Endometrial microvascular endothelial cells (primary cell): ENCODE data around the gene SV2C. TPM values are rescaled to one million over a fixed set of nuclear protein-coding genes. Genes with fewer than 3 reads are reported as not detected.
"Not testable (repeated sequence)": the region's sequence is repeated elsewhere in the genome, so short reads cannot be mapped to it uniquely, and the experiment has no call there.

ENCODE experiments used
- in situ Hi-C: cut with HindIII; loops from 2 replicates; pipeline ENCODE4 v1.10.0; 2017; ENCODE audit warnings: low sequenced_read_pairs, low pct_unique_long_range_greater_than_20kb; ENCODE audit errors: inconsistent ontology term
- total RNA-seq: library from RNA; depleted of rRNA; stranded (reverse); fragments of >200 nt; gene quantifications from one replicate; pipeline ENCODE4 v1.2.3, GENCODE V29; 2015; ENCODE audit errors: inconsistent ontology term

The SV2C gene
- total RNA-seq, 1 donor from 2014 or later = not detected

DNA sequence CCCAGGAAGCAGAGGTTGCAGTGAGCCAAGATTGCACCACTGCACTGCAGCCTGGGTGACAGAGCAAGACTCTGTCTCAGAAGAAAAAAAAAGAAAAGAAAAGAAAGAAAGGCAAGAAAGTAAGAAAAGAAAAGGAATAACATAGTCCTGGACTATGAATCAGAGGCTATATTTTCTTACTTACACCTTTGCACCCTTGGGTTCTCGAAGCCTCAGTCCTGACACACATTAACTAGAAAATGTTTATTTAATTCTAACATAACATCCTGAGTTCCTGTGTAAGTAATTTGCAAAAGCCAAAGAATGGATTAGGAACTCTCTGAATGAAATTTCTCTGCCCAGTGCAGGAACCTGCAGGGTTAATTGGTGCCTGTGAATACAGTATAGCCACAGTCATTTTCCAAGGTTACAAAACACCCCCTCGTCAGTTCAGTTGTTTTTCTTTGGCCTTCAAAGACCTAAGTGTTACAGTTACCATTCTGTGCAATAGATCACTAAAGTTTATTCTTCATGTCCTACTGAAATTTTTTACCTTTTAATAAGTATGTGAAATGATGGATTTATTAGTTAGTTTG, 147.6 kb downstream of the SV2C start:
- in situ Hi-C loops = no loop called here

DNA sequence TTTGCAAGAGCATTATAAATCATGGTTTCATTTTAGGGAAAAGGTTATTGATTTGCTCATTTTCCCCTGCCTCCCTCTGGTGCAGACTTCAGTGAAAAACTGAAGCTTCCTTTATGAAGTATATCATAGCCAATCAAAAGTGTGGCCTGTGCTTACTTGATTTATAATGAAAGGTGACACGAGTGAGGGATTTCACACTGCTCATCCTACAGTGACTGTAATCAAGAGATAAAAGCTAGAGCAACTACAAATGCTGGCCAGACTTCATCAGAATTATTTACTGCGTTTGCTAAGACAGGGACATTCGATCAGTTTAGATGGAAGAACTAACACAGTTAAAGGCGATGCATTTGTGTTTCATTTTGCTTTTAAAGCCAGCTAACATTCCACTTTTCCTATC, 151.5 kb downstream of the SV2C start:
- in situ Hi-C loops = no loop called here

DNA sequence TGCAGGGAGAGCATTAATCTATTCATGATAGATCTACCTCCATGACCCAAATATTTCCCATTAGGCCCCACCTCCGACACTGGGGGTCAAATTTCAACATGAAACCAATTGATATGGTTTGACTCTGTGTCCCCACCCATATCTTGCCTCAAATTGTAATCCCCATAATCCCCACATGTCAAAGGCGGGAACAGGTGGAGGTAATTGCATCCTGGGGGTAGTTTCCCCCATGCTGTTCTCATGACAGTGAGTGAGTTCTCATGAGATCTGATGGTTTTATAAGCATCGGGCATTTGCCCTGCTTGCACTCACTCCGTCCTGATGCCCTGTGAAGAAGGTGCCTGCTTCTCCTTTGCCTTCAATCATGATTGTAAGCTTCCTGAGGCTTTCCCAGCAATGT, 153.5 kb downstream of the SV2C start:
- in situ Hi-C loops = no loop called here

DNA sequence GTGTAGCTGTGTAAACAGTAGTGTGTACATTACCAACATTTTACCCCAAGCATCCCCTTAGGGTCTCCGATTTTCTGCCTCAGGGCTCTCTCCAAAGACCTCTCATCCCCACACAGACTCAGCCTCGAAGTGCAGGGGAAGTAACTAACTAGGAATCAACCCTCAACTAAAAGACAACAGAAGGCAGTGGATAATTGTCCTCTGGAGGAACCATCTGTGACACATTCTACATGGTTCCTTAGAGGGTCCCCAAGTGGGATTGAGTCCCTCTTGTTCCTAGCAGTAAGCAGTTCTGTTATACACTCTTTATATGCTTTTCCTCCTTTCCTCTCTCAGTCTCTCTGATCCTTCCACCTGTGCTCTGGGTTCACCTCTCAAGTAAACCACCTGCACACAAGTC, 157.2 kb downstream of the SV2C start:
- in situ Hi-C loops = no loop called here

DNA sequence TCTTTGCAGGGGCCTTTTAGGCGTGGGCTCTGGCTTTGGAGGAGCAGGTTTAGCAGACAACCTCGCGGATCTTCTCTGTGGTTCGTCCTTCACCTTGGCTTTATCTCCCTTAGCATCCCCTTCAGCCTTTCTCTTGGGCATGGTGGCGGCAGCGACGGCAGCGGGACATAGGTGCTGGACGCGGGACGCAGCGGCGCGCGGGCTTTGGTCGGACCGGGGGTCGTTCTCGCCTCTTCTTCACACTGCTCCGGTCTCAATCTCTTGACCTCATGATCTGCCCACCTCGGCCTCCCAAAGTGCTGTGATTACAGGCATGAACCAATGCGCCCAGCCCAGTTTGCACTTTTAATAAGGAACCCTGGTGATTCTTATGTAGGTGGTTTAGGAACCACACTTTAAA, 159.0 kb downstream of the SV2C start:
- in situ Hi-C loops = not testable (repeated sequence)

DNA sequence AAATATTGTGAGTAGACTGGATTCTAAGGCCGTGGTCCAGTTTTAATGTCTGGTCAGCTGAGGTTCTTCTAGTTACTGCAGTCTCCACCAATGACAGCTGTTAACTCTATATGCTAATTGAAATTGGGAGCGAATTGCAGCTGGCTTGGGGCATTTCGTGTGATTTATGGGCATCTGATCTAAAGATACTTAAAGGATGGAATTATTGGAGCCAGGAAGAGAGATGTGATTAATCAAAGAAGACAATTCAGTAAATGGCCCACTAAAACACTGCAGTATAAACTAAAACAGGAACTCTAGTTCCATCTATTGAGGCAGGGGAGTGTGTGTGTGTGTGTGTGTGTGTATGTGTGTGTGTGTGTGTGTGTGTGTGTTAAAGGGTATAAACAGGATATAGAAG, 162.4 kb downstream of the SV2C start:
- in situ Hi-C loops = no loop called here

DNA sequence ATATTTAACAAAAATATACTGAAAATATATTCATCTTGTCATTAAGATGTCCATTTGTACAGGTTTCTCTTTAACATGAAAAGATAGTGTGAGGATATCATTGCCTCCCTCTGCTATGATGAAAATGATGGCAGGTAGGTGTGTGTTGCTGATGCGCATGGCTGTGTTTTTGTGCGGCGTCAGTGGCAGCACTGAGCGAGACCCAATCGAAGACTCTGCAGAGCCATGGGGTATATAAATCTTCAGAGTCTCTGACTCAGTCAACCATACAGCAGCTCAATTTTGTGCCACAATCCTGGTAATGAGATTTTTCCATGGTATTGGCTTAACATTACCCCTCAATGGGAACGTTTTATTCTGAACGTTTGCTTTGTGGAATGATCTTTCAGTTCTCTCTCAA, 166.4 kb downstream of the SV2C start:
- in situ Hi-C loops = no loop called here

DNA sequence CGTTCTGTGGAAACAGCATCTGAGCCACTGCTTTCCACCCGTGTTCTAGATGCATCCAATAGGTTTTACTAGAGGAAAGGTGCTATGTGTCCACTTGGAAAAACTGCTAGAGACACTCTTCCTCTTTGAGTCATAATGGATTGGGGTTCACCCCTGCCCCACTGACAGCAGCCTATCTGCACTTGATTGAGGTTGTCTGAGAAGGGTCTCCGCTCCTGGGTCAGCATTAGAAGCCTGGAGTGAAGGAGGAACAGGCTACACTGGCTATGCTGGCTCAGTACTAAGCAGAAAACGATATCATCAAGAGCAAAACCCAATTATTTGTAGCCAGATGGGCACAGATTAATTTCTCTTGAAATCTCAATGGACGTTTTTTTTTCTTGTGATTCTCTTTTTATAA, 167.3 kb downstream of the SV2C start:
- in situ Hi-C loops = no loop called here

DNA sequence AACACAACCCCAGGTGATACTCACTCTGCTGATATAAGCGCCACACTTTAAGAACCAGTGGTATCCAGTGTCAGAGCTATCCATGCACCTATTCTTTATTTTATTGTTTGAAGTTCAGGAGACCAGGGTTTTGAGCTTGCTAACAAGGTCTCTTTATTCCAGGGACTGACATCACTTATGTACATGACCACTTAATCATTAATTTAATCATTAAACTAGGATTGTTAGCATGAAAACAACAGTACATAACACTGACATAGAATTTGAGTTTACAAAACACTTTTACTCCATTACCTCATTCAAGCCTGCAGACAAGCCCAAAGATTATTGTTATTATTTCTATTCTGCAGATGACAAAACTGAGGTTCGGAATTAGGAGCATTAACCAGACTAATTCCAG, 168.5 kb downstream of the SV2C start:
- in situ Hi-C loops = no loop called here

DNA sequence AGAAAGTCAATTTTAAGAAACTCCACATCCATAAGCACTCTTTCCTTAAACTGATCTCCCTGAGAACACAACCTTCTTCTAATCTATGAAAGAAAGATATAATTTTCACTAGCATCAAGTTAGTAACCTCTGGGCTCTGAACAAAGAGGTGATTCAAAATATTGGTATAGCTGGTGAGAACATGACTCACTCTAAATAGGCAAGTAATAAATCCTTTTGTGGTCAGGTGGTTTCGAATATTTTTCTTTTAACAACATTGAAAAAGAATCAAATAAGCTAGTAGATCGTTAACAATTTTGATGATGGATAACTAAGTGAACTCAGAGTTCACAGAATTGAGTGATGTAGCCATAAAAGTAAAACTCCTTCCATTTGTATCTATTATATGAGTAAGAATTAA, 169.3 kb downstream of the SV2C start:
- in situ Hi-C loops = no loop called here

DNA sequence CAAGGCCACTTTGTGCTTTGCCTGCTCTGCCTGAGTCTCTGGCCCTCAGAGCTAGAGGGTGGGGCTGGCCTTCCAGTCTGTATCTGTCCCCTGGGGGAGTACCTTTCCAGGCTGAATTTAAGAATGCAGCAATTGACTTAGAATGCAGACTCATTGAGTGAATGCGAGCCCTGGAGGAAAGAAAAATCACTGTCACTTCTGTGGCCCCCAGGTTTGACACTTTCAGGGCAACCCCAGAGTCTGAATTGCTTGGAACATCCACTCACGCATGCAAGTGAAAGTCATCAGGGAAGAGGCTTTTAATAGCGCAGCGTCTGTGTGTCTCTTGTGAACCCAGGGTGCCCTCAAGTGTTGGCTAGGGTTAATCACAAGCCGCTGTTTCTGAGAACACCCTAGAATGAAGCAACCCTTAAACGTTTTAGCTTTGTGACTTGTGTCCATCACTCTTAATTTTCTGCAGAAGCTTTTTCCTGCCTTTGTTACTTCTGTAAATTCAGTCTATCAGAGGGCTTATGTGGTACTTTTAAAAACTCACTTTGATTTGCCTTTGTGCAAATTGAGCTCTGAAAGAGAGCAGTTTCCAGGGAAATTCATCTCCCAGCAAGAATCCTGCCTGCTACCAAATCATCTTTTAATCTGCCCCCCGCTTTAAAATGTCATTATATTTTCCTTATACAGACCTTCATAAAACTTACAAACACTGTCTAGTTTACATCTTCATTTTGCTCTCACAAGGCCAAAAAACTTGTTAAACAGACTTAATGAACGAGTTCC, 173.1 kb downstream of the SV2C start:
- in situ Hi-C loops = no loop called here

DNA sequence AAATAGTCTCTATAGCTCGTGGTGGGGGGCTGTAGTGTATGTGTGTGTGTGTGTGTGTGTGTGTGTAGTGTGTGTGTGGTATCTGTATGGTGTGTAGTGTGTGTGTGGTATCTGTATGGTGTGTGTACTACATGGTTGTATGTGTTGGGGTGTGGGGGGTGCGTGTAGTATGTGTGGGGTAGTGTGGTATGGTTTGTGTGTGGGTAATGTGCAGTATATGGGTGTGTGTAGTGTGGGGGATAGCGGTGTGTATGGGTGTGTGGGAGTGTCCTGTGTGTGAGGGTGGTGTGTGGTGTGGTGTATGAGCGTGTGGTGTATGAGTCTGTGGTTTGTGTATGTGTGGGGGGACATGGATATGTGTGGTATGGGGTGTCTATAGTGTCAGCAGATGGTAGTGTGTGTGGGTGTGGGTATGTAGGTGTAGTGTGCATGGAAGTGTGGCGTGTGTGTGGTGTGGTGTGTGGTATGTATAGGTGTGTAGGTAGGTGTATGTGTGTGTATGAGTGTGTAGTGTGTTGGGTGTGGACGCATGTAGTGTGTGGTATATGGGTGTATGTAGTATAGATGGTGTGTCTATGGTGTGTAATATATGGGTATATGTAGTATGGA, 174.1 kb downstream of the SV2C start:
- in situ Hi-C loops = no loop called here

DNA sequence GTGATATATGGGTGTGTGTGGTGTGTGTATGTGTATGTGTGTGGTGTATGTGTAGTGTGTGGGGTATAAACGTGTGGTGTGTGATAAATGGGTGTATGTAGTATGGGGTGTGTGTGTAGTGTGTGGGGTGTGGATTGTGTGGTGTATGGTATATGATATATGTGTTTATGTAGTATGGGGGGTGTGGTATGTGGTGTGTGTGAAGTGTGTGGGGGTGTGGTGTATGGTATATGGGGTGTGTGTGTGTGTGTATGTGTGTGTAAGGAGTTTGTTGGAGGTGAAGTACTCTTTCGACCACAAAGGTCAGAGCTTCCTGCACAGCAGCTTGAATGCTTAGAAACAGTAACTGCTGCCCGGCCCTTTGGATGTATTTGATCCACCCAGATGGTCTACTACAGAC, 174.7 kb downstream of the SV2C start:
- in situ Hi-C loops = no loop called here

DNA sequence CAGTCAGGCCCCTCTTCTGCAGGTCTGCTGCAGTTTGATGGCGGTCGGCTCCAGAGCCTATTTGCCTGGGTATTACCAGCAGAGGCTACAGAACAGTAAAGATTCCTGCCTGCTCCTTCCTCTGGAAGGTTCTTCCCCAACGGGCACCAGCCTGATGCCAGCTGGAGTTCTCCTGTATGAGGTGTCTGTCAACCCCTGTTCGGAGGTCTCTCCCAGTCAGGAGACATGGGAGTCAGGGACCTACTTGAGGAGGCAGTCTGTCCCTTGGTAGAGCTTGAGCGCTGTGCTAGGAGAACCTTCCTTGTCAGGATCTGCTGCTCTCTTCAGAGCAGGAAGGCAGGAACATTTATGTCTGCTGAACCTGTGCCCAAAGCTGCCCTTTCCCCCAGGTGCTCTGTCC, 181.5 kb downstream of the SV2C start:
- in situ Hi-C loops = no loop called here

DNA sequence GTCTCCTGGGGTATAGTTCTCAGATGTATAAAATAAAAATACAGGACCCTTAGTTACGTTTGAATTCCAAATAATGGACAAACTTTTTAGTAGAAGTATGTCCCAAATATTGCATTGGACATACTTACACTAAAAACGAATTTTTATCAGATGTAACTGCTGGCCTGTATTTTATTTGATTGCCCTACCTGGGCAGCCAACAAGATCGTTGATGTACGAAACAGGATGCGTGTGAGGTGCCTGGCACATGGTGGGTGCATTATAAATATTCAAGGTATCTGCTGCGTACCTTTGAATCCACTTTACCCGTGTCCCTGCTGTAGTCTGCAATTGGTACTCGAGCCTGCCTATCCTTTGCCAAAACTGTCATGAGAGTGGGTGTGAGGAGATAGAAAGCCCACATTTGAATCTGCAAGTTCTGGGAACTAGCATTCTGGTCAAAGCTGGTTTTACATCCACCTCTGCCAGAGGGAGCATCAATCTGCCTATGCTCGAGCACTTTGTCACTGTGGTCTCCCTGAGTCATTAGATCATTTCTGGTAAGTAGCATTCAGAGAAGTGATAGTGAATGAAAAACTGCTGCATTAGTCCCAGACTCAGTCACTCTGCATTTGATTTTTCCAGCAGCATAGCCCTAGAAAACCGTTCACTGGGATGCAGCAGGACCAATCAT, 186.2 kb downstream of the SV2C start:
- in situ Hi-C loops = no loop called here

DNA sequence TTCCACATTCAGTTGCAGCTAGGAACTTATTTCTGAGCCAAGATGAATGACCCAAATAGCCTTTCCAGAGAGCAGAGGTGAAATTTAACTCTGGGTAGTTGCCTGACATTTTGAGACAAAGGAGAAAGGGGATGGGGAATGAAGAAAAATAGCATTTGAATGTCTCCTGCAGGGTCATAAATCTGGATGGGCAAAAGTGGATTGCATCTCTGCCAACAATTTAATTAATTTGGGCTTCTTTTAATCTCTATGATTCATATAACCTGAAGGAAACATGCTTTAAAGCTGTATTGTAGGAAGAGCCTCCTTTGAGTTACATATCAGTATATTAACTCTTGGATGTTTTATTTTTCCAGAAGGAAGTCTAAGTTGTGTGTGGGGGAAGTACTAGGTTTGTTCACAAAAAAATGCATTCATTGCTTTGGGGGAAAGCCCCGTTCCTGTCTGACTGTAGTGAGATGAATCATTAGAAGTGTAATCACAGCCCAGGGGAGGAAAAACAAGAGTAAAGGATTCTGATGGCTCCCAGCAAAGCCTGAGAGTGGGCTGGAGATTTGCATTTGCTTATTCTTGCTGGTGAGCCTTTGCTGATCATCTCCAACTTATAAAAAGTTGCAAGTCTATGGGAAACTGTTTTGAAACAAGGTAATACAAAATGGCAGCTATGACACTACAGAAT, 186.9 kb downstream of the SV2C start:
- in situ Hi-C loops = no loop called here

DNA sequence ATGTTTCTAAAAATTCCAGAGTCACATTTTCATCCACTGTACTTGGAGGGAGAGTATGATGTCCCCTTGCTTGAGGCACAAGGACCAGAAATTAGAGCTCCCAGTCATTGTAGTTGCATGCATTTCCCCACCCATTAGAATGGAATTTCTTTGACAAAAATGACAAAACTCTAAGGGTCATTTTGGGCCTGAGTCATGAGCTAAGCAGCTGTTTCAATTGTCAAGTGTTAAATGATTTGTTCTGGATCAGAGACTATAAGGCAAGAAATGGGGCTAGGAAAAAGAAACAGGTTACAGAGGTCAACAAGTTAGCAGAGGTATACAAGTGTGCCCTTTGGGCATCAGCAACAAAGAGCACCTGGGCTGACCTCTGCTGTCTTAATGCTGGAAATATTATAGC, 188.7 kb downstream of the SV2C start:
- in situ Hi-C loops = no loop called here

DNA sequence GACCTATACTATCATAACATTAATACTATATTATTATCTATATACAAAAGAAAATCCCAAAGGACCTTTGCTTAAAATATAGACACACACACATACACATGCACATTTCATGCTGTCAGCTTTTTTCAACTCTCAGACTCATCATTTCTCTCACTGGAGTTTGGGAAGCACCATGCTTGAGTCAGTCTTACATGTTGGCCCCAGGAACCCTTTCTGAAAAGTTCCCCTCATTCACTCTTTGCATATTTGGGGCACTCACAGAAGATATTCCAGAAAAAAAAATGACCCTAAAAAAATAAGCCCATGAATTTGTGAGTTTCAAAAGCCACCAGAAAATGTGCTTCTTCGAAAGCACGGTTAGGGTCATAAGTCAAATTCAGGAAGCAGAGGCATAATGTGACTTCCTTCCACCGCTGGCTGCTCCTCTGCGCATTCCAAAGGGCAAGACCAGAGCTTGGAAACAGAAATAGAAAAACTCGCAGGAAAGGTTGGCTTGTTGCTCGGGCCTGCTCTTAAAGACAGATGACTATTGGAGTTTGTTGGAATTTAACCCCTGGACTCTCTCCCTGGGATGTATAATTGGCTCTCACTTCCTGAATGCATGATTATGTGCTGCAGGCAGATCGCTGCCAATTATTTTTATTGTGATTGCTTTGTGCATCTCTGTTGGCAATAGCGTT, 190.2 kb downstream of the SV2C start:
- in situ Hi-C loops = no loop called here

DNA sequence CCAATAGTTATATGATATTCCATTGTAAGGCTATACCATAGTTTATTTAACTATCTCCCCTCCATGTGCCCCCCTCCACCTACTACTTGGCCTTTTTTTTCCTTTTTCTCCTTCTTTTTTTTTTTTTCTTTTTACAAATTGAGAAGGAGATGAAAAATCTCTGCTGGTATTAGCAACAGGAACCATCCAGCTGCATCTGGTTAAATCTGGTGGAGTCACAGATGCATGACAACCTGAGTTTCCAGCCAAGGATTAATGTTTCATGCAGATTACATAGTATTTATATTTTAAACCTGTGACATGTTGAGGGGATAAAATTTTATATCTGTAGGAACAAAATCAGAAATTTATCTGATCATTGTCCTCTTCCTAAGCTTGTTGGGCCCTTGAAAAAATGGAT, 191.4 kb downstream of the SV2C start:
- in situ Hi-C loops = no loop called here
